Measurements from ENCODE around the gene C1orf53. TPM values are rescaled to one million over a fixed set of nuclear protein-coding genes. Genes with fewer than 3 reads are reported as not detected.

C1orf53 gene
- total and polyA plus RNA-seq, 12 donors, result 8.9 to 63.8 (median 15.4) TPM

DNA sequence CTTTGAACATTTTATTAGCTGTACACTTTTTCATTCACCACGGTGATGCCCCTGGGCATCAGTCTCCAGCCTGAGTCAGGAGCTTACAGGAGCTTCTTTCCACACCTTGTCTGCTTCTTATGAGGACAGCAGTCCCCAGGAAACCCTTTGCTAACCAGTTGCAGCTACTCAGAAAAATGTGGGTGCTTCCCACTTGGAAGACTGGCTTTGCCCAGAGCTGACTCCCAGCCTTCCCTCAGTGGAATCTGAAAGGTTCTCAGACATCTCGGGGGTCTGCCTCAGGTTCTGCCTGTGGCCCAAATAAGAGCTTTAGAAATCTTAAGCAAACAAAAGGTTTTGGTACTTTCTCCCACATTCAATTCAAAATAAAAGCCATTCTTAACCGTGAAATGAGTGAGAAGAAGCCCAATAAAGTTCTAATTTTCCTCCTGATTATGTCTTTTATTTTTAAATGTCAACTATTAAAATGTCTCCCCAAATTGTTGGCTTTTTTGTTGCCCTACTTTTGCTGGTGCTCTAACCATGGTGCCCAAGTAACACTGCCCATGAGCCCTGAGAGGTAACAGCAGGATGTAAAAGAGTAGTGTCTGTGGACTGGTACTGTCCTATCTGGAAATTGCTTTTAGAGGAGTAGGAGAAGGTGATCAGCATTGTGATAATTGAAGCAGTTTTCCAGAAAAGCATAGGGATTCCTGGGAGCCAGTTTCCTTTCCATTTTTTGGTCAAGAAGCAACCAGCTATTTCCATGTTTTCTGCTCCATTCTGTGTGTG is 5.6 kb downstream of the C1orf53 start:
- Histone ChIP-seq H3K4me3 (no peak overlapping the region), H3K27me3 (peaks cover 49% of the 10 kb centered on the region), H3K27ac (no peak overlapping the region), H3K4me1 (replicated peaks in 1 of 2) (peaks cover 0 to 30% of the 10 kb centered on the region in 2 donors), H3K9me3 (replicated peaks in 1 of 3) (no peaks in the 10 kb centered on the region), H3K36me3 (replicated peaks in 1 of 2) (no peaks in the 10 kb centered on the region)
- TF ChIP-seq, protein P1, sequence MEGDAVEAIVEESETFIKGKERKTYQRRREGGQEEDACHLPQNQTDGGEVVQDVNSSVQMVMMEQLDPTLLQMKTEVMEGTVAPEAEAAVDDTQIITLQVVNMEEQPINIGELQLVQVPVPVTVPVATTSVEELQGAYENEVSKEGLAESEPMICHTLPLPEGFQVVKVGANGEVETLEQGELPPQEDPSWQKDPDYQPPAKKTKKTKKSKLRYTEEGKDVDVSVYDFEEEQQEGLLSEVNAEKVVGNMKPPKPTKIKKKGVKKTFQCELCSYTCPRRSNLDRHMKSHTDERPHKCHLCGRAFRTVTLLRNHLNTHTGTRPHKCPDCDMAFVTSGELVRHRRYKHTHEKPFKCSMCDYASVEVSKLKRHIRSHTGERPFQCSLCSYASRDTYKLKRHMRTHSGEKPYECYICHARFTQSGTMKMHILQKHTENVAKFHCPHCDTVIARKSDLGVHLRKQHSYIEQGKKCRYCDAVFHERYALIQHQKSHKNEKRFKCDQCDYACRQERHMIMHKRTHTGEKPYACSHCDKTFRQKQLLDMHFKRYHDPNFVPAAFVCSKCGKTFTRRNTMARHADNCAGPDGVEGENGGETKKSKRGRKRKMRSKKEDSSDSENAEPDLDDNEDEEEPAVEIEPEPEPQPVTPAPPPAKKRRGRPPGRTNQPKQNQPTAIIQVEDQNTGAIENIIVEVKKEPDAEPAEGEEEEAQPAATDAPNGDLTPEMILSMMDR (IDR thresholded peaks at IDR 0.05), result no peak
- no peak for TF ChIP-seq POLR2A (IDR thresholded peaks at IDR 0.05)
- intact Hi-C loops (cut with DNase I), result no loop called here
- WGBS, 4 donors, result 67 to 72% (median 71%) methylated on average over 3 of the region's 3 CpGs
- DNase-seq, result no peak

DNA sequence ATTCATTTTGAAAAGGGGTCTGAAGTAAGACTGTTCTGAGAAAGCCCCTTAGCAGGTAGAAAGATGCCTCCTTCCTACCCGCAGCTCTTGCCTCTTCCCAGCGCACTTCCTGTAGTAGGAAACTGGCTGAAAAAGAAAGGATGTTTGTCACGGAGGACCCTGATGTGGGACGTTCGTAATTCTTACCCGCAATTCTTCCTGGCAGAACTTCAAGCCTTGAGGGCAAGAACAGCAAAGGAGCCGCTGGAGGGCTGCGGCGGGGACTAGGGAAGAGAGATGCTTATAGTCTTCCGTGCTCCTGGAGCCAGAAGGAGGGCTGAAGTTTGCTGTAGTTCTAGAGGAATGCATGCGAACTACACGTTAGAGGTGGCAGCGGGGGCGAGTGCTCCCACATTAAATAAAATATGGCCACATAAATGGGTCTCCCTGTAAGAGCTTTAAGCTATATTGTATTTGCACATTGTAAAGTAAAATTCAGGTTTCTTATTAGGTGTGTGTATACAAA is 6.3 kb downstream of the C1orf53 start:
- Histone ChIP-seq H3K4me1 (replicated peaks in 1 of 2) (peaks cover 0 to 25% of the 10 kb centered on the region in 2 donors), H3K27me3 (peaks cover 56% of the 10 kb centered on the region), H3K9me3 (replicated peaks in 1 of 3) (no peaks in the 10 kb centered on the region), H3K27ac (no peak overlapping the region), H3K36me3 (replicated peaks in 1 of 2) (no peaks in the 10 kb centered on the region), H3K4me3 (no peak overlapping the region)
- DNase-seq, result no peak
- WGBS, 4 donors, result 20 to 26% (median 21%) methylated on average over 13 to 14 of the region's 14 CpGs
- TF ChIP-seq, protein P1 (IDR thresholded peaks at IDR 0.05), result no peak
- no peak for TF ChIP-seq POLR2A (IDR thresholded peaks at IDR 0.05)
- intact Hi-C loops (cut with DNase I), result no loop called here

DNA sequence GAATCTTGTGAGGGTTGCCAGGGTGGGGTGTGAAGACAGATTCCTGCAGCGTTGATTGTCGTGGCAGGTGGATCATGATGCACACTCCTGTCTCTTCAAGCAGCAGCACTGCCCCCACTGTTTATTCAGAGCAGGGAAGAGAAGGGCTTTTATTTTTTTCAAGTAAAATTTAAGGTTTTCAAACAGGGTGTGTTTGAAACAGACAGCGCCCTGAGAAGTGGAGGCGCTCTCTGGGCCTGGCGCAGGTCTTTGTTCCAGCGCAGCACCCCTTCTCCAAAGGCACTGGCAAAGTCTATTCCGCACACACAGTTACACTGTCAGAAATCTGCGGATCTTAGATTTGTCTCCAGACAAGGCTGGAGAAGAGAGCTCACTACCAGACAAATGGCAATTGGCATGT is 7.0 kb downstream of the C1orf53 start:
- peaks cover 62% of the 10 kb centered on the region for H3K27me3 ChIP-seq
- DNase-seq, result no peak

More for the DNA sequence above, 7.0 kb downstream of the C1orf53 start:
- Histone ChIP-seq H3K27ac (no peak overlapping the region), H3K9me3 (replicated peaks in 1 of 3) (no peaks in the 10 kb centered on the region), H3K36me3 (replicated peaks in 1 of 2) (no peaks in the 10 kb centered on the region), H3K4me1 (replicated peaks in 1 of 2) (peaks cover 0 to 25% of the 10 kb centered on the region in 2 donors), H3K4me3 (no peak overlapping the region)
- no peak for TF ChIP-seq POLR2A (IDR thresholded peaks at IDR 0.05)
- TF ChIP-seq, protein P1 (IDR thresholded peaks at IDR 0.05), result no peak
- intact Hi-C loops (cut with DNase I), result no loop called here
- WGBS, 4 donors, result 22 to 31% (median 25%) methylated on average over 8 of the region's 8 CpGs

Data from adrenal gland (tissue), 12 donors.